GM23338 (cell line): Measurements from ENCODE around the gene TSPOAP1. TPM values are rescaled to one million over a fixed set of nuclear protein-coding genes. Genes with fewer than 3 reads are reported as not detected.

Experiments
- CREB1 ChIP-seq: fragments of 250-450 bp; sonication (Bioruptor Pico); IDR thresholded peaks from 2 replicates; pipeline ENCODE4 v1.5.0; 2020; ENCODE audit warnings: low read depth, mild to moderate bottlenecking, moderate library complexity
- CTCF ChIP-seq, 2 experiments: fragments of 200-600 bp in 1 of 2; sonication (generic) in 1 of 2; conservative IDR thresholded peaks; 2 replicates each; pipeline versions ENCODE4 v1.5.1 to v1.6.1; 2016 to 2017; ENCODE audit warnings: antibody characterized with exemption in 2 of 2, low read depth in 2 of 2, mild to moderate bottlenecking in 2 of 2, moderate library complexity in 1 of 2
- EZH2 ChIP-seq: fragments of 200-600 bp; sonication (generic); IDR thresholded peaks from one replicate; pipeline ENCODE4 v1.8.0; 2017; ENCODE audit warnings: antibody characterized with exemption, mild to moderate bottlenecking, low read depth; ENCODE audit not compliant: unreplicated experiment
- EZH2phosphoT487 ChIP-seq: fragments of 200-600 bp; sonication (generic); IDR thresholded peaks from one replicate; pipeline ENCODE4 v1.8.1; 2018; ENCODE audit warnings: antibody characterized with exemption; ENCODE audit not compliant: unreplicated experiment
- REST ChIP-seq: IDR thresholded peaks from one replicate; pipeline ENCODE4 v1.6.1; 2018; ENCODE audit warnings: antibody characterized with exemption; ENCODE audit not compliant: unreplicated experiment
- ZNF114 ChIP-seq: fragments of 250-450 bp; sonication (Bioruptor Pico); IDR thresholded peaks from 2 replicates; pipeline ENCODE4 v1.5.0; 2020; ENCODE audit warnings: mild to moderate bottlenecking, moderate library complexity
- polyA plus RNA-seq: library from polyadenylated mRNA; unstranded; fragments of >200 nt; fragmentation: Nextera tagmentation; extraction: Ambion mirVana; gene quantifications from 2 replicates; pipeline ENCODE4 v1.2.1, GENCODE V29; 2016
- total RNA-seq: library from RNA; depleted of rRNA; stranded (reverse); fragments of >200 nt; shearing (Covaris generic); gene quantifications from 2 replicates; pipeline ENCODE4 v1.2.3, GENCODE V29; 2014
- TF ChIP-seq, protein P1 (sequence below): fragments of 250-450 bp; sonication (Bioruptor Pico); IDR thresholded peaks from 2 replicates; pipeline ENCODE4 v1.5.0; 2020; ENCODE audit warnings: mild to moderate bottlenecking, moderate library complexity

The TSPOAP1 gene
- total and polyA plus RNA-seq, 2 experiments from 2014 or later, result 7.3 to 11.8 TPM

DNA sequence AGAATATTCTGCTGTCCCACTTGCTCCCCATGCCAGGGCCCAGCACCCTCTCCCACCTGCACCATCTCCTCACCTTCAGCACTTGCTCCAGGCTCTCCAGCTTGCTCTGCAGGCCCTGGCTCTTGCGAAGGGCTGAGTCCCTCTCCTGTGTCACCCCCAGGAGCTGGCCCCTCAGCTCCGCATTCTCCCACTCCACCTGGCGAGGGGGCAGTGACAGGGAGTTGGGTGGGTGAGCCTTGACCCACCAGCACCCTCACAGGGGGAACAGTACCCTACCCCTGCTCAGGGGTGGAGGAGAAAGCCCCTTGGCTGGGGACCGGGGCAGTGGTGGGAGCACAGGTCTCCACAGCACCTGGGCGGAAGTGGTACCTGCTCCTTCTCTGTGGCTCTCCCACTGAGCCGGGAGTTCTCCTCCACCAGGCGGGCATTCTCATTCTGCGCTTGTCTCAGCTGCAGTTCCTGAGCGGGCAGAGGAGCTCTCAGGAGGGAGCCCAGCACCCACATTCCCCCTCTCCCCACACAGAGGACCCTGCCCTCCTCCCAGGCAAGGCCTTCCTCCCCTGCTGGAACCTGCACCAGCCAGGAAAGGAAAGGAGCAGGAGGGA, 5.9 kb downstream of the TSPOAP1 start (continued):
- TF ChIP-seq, protein P1, sequence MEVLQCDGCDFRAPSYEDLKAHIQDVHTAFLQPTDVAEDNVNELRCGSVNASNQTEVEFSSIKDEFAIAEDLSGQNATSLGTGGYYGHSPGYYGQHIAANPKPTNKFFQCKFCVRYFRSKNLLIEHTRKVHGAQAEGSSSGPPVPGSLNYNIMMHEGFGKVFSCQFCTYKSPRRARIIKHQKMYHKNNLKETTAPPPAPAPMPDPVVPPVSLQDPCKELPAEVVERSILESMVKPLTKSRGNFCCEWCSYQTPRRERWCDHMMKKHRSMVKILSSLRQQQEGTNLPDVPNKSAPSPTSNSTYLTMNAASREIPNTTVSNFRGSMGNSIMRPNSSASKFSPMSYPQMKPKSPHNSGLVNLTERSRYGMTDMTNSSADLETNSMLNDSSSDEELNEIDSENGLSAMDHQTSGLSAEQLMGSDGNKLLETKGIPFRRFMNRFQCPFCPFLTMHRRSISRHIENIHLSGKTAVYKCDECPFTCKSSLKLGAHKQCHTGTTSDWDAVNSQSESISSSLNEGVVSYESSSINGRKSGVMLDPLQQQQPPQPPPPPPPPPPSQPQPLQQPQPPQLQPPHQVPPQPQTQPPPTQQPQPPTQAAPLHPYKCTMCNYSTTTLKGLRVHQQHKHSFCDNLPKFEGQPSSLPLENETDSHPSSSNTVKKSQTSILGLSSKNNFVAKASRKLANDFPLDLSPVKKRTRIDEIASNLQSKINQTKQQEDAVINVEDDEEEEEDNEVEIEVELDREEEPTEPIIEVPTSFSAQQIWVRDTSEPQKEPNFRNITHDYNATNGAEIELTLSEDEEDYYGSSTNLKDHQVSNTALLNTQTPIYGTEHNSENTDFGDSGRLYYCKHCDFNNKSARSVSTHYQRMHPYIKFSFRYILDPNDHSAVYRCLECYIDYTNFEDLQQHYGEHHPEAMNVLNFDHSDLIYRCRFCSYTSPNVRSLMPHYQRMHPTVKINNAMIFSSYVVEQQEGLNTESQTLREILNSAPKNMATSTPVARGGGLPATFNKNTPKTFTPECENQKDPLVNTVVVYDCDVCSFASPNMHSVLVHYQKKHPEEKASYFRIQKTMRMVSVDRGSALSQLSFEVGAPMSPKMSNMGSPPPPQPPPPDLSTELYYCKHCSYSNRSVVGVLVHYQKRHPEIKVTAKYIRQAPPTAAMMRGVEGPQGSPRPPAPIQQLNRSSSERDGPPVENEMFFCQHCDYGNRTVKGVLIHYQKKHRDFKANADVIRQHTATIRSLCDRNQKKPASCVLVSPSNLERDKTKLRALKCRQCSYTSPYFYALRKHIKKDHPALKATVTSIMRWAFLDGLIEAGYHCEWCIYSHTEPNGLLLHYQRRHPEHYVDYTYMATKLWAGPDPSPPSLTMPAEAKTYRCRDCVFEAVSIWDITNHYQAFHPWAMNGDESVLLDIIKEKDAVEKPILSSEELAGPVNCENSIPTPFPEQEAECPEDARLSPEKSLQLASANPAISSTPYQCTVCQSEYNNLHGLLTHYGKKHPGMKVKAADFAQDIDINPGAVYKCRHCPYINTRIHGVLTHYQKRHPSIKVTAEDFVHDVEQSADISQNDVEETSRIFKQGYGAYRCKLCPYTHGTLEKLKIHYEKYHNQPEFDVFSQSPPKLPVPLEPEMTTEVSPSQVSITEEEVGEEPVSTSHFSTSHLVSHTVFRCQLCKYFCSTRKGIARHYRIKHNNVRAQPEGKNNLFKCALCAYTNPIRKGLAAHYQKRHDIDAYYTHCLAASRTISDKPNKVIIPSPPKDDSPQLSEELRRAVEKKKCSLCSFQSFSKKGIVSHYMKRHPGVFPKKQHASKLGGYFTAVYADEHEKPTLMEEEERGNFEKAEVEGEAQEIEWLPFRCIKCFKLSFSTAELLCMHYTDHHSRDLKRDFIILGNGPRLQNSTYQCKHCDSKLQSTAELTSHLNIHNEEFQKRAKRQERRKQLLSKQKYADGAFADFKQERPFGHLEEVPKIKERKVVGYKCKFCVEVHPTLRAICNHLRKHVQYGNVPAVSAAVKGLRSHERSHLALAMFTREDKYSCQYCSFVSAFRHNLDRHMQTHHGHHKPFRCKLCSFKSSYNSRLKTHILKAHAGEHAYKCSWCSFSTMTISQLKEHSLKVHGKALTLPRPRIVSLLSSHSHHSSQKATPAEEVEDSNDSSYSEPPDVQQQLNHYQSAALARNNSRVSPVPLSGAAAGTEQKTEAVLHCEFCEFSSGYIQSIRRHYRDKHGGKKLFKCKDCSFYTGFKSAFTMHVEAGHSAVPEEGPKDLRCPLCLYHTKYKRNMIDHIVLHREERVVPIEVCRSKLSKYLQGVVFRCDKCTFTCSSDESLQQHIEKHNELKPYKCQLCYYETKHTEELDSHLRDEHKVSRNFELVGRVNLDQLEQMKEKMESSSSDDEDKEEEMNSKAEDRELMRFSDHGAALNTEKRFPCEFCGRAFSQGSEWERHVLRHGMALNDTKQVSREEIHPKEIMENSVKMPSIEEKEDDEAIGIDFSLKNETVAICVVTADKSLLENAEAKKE (CRISPR knock-in tag), result no peak
- TF ChIP-seq EZH2 (no peak), EZH2phosphoT487 (no peak), ZNF114 (no peak), REST (no peak), CTCF (conservative IDR thresholded peaks at IDR 0.05; ENCODE audit: low read depth in 2 of 2) (no peak), CREB1 (CRISPR knock-in tag) (no peak)
